GM19397 (cell line): Measurements from ENCODE around the gene DOK5.
"Not testable (repeated sequence)": the region's sequence is repeated elsewhere in the genome, so short reads cannot be mapped to it uniquely, and the experiment has no call there.

Experiments used
- ATAC-seq: cut with Tn5 transposase; IDR thresholded peaks from one replicate; pipeline ENCODE4 v1.9.1; 2021; ENCODE audit warnings: mild to moderate bottlenecking, moderate library complexity; ENCODE audit not compliant: unreplicated experiment

DOK5 gene

DNA sequence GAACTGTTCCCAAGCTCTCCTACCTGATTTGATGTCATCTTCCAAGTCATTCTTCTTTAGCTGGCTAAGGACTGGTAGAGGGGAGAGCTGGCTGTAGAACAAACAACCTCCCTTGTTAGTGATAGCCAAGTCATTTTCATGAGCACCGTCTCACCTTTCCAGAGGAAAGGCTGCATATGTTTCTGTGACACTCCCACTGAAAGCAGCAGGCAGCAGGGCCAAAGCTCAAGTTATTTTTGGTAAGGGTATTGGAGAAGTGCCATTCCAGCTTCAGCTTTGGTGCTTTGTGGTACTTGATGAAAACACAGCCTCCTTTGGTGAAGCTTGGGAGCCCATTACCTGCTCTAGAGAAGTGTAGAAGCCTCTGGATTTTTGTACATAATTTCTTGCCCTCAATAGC lies 5.4 kb upstream of the DOK5 start:
- no peak for ATAC-seq

DNA sequence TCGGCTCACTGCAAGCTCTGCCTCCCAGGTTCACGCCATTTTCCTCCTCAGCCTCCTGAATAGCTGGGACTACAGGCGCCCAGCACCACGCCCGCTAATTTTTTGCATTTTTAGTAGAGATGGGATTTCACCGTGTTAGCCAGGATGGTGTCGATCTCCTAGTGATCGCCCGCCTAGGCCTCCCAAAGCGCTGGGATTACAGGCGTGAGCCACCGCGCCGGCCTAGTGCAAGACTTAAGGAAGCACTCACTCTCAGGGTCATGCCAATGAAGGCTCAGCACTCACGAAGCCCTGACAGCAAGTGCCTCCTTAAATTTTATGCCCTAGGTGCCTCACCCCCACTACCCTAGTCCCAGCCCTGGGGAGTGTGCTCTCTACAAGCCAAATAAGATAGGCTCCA lies 4.7 kb upstream of the DOK5 start:
- ATAC-seq = no peak

DNA sequence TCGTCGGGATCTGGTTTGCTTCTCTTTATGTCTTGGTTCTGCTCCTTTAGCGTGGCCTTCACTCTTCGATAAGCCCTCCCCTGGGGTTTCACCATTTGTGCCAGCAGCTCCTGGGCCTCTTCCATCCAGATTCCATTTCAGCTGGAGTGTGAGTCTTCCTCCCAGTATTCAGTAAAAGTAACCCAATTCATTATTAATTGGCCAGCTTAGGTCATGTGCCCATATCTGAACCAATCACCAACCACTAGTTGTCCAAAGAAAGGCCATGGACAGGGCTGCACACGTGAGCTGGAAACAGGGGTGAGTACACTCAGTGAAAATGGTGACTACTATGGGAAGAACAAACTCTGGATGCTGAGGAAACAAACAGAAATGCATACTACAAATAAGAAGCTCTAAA lies 2.8 kb upstream of the DOK5 start:
- no peak for ATAC-seq

DNA sequence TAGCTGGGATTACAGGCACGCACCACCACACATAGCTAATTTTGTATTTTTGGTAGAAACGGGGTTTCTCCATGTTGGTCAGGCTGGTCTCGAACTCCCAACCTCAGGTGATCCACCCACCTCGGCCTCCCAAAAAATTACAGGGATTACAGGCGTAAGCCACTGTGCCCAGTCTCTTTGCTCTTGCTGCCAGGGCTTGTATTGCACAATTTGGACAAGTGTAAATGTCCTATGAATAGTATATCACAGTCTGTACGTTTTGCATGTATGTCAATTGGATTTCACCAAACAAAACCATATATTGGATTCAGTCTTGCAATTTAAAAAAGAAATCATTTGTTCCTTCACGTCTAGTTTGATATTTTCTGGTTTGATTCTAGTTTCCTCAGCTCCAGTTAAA lies 2.1 kb upstream of the DOK5 start:
- ATAC-seq = no peak

DNA sequence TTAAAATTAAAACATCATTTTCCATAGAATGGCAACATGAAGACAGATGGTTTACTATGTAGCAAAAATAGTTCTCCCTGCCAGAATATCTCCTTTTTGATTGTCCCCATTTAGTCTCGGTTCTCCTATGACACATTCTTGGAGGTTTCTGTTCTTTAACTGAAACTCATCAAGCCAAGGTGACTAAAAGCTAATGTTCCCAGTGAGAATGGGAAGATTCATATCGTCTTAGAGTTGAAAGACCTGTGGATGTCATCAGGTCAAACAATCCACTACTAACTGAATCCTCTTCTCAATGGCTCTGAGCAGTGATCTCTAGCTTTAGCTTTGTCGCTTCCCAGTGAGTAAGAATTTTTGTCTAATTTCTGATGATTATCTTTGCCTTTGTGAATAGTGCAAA lies 1.3 kb upstream of the DOK5 start:
- no peak for ATAC-seq

DNA sequence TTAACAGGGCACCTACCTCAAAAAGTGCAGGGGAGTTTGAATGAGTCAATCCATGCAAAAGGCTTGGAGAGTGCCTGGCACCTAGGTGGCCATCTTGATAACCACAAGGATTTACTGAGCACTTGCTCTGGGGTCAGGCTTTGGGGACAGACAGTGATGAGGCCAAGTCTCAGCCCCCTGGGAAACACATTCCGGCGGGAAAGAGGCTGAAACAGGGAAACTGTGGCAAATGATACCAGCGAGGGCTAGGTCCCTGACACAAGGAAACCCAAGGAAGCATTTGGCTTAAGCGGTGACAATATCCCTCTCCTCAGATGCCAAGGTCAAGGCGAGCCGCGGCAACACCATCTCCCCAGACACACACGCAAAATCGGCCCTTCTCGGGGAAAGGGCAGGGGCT lies 527 bp upstream of the DOK5 start:
- ATAC-seq = no peak

GRCh38 chr20:54476169-54477009 lies 996 bp downstream of the DOK5 start:
- no peak for ATAC-seq

DNA sequence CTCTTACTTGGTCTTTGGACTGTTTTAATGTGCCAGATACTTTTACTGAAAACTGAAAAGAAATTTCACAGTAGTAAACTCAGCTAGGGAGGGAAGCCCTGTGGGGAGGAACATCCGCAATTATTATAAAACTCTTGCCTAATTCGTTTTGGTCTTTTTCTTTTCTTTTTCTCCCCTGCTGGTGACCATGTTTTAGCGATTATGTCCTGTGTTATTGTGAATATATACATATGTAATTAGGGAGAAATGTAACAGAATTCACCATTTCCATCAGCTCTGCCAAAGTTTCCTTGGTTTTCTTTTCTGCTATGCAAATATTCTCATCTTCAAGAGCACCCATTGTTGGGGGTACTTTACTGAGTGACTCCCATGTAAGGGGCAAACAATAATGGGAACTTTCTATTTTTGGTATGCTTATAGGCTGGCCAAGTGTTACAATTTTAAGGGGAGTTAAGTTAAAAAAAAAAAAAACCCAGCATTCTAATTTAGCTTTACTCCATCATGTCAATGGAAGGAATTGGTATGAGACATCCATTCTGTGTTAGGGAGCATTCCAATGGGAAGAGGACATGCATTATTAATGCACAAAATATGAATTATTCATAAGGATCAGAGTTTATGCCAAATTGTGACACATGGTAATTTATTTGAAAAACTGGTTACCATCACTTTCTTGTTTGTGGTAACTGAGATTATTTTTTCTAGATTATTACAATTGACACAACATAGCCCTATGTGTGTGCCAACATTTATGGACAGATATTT lies 2.0 kb downstream of the DOK5 start:
- ATAC-seq = no peak

DNA sequence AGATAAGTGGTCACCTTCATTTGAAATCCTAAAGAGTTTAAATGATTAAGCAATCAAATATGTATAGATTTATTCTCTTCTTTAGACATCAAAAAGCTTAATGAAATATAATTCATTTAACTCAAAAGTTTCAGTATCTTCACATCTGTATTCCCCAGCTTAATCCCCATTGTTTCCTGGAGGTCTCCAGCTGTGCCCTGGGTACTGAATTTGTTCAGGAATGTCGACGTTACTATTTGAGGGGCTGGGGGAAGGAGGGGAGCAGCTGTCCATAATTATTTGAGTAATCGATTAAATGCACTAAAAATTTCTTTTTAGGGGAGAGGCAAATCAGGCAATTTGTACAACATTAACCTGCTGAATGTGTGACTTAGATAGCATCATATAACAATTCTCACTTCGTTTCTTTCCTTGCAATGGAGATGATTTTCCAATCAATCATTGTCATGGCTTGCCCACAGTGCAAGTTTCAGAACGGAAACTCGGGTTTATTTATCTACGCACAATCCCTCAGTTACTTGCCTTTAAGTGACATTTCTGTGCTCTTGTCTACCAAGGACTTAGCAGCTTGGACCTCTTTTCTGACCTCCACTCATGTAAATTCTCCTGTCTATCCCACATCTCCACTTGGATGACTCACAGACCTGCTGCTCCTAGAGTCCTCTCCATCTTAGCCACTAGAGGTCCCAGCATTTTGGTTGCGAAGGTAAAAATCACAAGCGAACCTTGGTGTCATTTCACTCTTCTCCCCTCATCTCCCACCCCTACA lies 3.9 kb downstream of the DOK5 start:
- ATAC-seq = no peak

- ATAC-seq = not testable (repeated sequence)
Measured at GRCh38 chr20:54479937-54480336, 4.5 kb downstream of the DOK5 start.

- no peak for ATAC-seq
Measured at GRCh38 chr20:54481442-54481841, 6.0 kb downstream of the DOK5 start.

DNA sequence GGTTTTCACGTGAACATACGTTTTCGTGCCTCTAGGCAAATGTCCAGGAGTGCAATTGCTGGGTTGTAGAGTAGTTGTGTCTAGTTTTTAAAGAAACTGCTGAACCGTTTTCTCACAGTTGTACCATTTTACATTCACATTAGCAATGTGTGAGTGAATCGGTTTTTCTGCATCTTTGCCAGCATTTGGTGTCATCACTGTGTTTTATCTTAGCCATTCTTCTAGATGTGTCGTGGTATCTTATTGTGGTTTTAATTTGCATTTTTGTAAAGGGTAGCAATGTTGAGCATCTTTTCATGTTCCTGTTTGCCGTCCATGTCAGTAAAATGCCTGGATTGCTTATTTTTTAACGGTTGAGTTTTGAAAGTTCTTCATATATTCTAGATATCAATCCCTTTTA lies 10.2 kb downstream of the DOK5 start:
- ATAC-seq = no peak

DNA sequence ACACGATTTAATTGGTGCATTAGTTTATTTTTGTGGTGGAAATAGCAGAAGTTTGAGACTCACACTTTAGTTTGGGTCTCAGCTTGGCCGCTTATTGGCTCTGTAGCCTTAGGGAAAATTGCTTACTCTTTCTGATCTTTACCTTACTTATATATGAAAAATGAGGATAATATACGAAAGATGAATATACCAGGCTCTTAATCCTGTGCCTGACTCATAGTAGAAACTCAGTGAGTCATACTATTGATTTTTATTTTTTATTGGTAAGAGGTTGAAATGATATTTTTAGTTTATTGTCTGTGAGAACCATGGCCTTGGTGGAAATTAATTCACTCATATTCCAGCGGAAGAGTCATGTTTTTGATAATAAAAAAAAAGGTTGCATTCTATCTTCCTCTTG lies 11.2 kb downstream of the DOK5 start:
- no peak for ATAC-seq

- ATAC-seq = no peak
Measured at GRCh38 chr20:54488442-54488841, 13.0 kb downstream of the DOK5 start.

- no peak for ATAC-seq
Measured at GRCh38 chr20:54491506-54491905, 16.1 kb downstream of the DOK5 start.

GRCh38 chr20:54494303-54495006 lies 19.1 kb downstream of the DOK5 start:
- ATAC-seq = no peak

DNA sequence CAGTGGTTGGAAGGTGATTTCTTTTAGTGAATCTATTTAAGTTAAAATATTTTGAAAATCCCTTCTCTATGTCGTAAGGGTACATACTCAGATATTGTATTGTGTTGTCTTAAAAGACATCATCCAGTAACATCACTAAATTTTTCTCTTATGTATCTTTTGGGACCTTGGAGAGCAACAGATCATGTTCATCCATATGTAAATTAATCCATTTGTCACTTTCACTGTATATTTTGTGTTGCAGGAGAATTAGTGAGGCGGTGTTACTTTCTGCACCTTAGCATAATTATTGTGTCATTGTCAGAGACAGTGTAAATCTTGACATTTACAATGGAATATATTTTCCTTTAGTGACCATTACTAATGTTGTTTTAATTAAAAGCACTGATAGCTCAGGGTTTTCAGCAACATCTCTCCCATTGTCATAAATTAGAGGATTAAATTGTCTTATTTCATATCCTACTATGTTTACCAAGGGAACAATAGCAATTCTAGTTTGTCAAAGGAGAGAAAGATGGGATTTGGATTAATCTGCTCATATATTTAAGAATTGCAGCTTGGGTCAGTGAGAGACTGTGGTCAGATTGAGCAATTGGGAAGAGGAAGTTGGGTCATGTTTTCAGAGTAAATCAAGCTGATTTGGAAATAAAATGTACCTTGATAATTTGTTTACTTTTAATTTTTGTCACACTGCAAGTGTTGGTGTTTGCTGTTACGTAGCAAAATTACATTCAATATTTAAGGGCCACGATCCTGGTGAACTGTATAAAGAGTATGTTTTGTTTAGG lies 22.7 kb downstream of the DOK5 start:
- ATAC-seq = no peak

DNA sequence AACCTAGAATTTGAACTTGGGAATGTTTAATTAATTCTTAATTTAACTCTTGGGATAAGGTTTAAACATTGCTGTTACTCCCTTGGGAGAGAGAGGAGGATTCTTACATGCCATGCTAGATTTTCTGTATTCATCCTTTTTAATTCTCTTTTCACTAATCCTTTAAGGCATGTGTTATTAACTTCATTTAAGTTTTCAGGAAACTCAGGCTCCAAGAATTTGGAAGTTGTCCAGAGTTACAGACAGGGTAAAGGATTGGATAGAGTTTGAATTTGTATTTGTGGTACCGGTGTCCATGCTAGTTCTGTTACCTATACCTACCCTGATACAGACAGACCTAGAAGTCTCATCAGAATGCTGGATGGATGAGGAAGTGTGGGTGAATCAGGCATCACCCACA lies 23.7 kb downstream of the DOK5 start:
- no peak for ATAC-seq

DNA sequence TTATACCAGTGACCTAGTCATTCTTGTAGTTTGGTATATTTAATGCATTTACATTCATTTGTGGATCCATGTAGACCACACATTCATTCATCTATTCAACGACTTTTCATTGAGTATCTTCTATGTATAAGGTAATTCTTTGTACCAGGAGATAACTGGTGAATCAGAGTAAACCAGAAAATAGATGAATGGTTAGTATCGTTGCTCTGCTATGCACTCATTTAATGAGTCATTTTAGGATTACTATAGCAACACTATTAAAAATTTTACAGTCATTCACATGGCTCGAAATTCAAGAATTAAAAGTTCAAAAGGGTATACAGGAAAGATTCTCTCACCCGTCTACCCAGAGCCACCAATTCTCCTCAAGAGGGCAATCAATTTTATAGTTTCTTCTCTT lies 26.8 kb downstream of the DOK5 start:
- no peak for ATAC-seq

DNA sequence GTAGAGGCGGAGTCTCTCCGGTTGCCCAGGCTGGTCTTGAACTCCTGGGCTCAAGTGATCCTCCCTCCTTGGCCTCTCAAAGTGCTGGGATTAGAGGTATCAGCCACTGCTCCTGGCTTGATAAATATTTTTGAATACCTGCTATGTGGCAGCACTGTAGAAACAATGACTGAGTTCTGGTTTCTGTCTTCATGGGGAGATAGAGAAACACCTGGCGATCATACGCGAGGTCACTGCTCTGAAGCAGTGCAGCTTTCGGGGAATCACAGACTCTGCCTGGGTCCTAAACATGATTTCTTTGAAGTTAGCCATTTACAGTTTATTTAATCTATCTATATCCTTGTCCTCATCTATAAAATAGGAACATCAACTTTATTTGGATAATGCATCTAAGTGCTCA lies 31.2 kb downstream of the DOK5 start:
- no peak for ATAC-seq
